Spleen (tissue), 7 donors: ENCODE results near the gene STKLD1.

Source experiments
- POLR2A ChIP-seq, 3 donors: fragments of 450-650 bp; IDR thresholded peaks; one replicate each; pipeline ENCODE4 v1.5.1; 2017; ENCODE audit warnings: antibody characterized with exemption in 3 of 3, mild to moderate bottlenecking in 1 of 3
- TF ChIP-seq, protein P1 (sequence below), 11 experiments: fragments of 200-600 bp in 7 of 11; fragments of 450-650 bp in 4 of 11; sonication (generic) in 4 of 11; IDR thresholded peaks in 8 of 11; conservative IDR thresholded peaks in 3 of 11; 1 replicate in 7 of 11; 2 replicates in 4 of 11; pipeline versions ENCODE4 v1.4.0 to v1.8.0; 2016 to 2021; ENCODE audit warnings: antibody characterized with exemption in 11 of 11, inconsistent platforms in 4 of 11, mild to moderate bottlenecking in 1 of 11
- donor health status: DM: no; HTN: no; CAD: no; lungs with moderate emphysema.
- donor health status: DM: no; HTN: no; CAD: no.
- donor health status: DM: no; HTN: no; CAD: no.

DNA sequence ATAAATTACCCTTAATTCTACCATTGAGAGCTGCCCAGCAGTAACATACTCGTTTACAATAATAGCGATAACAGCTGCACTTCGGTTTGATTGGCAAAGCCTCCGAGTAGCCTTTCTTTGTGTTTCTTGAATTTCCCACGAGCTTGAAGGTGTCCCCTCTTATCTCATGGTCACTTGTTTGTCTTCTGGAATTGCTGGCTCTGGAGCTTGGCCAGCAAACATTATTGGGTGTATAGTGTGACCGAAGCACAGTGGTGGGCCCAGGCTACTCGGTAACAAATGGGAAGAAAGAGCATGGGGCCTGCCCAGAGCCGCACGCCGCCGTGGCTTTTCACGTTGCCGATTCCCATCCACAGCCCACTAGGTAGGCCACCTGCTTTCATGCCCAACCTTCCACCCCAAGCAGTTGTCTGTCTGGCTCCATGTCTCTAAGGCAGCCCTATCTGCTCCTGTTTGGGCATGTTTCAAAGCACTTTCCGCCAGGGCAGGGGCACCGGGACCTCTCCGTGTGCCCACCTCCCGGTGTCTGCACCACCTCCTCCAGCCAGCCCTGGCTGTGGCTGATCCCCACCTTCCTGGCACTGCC, 8.7 kb downstream of the STKLD1 start:
- TF ChIP-seq, protein P1, sequence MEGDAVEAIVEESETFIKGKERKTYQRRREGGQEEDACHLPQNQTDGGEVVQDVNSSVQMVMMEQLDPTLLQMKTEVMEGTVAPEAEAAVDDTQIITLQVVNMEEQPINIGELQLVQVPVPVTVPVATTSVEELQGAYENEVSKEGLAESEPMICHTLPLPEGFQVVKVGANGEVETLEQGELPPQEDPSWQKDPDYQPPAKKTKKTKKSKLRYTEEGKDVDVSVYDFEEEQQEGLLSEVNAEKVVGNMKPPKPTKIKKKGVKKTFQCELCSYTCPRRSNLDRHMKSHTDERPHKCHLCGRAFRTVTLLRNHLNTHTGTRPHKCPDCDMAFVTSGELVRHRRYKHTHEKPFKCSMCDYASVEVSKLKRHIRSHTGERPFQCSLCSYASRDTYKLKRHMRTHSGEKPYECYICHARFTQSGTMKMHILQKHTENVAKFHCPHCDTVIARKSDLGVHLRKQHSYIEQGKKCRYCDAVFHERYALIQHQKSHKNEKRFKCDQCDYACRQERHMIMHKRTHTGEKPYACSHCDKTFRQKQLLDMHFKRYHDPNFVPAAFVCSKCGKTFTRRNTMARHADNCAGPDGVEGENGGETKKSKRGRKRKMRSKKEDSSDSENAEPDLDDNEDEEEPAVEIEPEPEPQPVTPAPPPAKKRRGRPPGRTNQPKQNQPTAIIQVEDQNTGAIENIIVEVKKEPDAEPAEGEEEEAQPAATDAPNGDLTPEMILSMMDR (IDR thresholded peaks at IDR 0.05 in 8 of 11, conservative IDR thresholded peaks at IDR 0.05 in 3 of 11), result no peak
- TF ChIP-seq POLR2A (IDR thresholded peaks at IDR 0.05), result no peak
